HG03097 (cell line): ENCODE data around the gene SRP9.
"Not testable (repeated sequence)": the region's sequence is repeated elsewhere in the genome, so short reads cannot be mapped to it uniquely, and the experiment has no call there.

Experiments
- ATAC-seq: cut with Tn5 transposase; IDR thresholded peaks from one replicate; pipeline ENCODE4 v1.9.1; 2021; ENCODE audit not compliant: unreplicated experiment, low FRiP score

Gene SRP9

DNA sequence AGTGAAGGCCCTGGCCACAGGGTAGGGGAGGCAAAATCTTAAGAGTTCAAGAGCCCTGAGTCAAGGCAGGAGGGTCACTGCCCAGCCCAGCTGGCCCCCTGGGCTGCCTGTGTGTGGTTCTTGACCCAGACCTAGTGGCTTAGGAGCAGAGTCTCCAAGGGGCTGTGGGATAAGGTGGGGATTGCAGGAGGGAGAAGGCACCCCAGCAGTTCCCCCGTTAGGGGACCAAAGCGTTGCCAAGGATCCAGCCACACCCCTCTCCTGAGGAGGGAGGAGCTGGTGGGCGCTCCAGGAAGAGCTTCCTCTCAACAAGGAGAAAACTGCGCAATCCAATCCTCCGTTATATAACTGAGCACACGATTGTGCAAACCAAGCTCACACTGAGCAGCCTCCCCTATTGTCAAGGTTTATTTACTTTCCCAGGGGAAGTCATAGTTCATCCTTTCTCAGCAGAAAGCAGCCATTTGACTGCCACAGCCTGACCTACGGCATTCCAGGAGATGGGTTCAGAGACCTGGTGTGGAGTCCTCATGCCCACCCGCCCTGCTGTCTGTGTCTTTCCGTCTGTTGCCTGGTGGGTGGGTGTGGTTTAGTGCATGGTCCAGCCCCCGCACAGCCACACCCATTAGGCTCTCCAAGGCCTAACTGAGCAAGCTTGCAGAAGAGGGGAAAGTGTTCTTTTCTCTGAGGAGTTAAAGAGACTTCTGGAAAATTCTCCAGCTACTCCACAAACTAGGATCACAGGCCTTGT, 35.8 kb downstream of the SRP9 start:
- ATAC-seq, result no peak

DNA sequence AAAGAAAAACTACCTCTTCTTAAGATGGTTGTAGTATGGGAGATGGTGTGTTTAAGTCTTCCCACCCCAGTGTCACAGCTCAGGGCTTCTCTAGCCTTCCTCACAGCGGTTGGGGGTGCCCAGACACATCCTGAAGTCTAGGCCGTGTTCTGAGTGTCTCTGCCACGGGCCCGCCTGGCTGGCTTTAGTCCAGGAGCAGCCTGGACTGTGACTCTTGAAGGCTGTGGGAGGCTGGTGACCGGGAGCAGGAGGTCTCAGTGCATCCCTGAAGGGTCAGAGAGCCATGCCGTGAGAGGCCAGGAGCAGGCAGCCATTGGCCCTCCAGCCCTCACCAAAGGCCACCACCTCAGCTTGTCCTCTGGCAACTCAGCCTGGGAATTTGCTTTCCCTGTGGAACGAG, 36.8 kb downstream of the SRP9 start:
- ATAC-seq, result no peak

DNA sequence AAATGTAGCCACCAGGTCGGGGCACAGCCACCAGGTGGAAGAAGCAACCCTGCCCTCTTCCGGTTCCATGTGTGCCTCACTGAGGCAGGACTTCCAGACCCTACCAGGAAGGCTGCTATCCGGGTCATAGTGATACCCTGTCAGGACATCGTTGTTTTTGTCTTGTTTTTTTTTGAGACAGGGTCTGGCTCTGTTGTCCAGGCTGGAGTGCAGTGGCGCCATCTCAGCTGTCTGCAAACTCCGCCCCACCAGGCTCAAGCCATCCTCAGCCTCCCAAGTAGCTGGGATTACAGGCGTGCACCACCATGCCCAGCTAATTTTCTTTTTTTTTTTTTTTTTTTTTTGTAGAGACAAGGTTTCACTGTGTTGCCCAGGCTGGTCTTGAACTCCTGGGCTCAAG, 37.5 kb downstream of the SRP9 start:
- ATAC-seq, result not testable (repeated sequence)

DNA sequence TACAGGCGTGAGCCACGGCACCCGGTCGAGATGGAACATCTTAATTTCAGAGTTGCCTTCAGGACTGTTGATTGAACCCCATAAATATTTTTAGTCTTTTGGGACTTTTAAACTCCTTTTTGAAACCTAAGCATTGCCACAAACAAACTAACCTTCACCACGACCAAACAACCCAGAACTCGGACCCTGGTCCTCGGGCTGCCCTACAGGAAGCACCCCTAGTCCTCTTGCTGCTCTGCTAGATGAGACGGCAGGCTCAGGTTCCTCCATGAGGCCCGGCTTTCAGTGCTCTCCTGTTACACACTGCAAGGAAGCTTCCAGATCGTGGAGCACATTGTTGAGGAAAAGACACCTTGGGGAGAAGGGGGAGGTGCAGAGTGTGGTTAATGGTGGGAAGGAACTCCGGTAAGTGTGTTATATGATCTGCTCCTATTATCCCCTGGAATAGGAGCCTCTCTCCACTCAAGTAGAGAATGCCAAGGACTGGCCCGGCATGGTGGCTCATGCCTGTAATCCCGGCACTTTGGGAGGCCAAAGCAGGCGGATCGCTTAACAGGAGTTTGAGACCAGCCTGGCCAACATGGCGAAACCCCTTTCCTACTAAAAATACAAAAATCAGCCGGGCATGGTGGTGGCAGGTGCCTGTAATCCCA, 38.0 kb downstream of the SRP9 start:
- ATAC-seq, result no peak

DNA sequence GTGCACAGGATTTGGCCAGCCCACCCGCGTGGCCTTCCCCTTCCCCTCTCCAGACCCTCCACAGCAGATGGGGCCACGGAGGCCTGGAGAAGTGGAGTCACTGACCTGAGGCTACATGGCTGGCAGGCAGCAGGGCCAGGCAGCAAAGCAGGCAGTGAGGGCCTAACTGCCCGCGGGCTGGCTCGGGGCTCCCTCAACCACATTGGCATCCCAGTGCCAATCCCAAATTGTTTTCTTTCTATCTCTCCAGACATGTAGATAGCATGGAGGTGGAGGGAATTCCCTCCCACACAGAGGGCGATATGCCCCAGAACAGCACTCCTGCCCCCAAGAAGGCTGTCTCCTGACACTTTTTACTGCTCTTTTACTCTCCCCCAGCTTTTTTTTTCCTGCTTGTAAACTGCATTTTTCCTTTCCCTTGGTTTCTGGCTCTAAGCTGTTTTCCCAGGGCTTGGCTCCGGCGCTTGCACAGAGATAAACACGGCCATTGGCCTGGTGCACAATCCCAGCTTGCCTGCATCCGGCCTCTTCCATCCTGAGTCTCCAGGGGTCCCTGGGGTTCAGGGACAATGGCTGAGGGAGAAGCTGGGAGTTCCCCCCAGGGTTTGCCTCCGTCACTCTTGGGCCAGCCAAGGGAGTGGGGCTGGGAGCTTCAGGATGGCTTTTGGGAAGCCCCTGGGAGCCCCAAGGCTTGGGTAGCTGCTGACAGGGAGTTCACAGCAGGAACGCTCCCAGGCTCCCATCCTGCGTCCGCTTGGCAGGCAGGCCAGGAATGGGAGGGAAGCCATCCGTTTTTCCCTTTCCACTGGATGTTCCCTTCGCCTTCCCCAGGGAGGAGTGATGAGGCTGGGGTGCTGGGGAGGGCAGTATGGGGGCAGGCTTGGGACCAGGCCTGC, 39.3 kb downstream of the SRP9 start:
- ATAC-seq, result no peak

DNA sequence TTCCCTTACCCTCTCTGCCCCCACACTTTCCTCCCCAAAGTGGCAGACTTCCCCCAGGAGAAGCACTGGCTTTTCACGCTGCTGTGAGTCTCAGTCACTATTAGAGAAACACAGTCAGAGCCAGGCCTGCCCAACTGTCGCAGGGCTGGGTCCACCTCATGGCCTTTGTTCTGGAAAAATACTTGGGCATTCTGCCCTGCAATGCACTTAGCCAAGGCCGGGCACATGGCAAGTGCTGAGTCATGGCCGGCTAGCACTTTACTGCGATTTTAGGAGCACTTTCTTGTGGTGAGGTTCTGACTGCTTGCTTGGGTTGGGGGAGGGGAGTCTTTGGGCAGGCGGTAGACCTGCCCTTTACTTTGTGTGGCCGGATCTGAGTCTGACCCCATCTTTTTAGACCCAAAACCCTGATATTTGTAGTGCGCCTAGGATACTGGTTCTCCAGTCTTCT, 40.0 kb downstream of the SRP9 start:
- ATAC-seq, result no peak

DNA sequence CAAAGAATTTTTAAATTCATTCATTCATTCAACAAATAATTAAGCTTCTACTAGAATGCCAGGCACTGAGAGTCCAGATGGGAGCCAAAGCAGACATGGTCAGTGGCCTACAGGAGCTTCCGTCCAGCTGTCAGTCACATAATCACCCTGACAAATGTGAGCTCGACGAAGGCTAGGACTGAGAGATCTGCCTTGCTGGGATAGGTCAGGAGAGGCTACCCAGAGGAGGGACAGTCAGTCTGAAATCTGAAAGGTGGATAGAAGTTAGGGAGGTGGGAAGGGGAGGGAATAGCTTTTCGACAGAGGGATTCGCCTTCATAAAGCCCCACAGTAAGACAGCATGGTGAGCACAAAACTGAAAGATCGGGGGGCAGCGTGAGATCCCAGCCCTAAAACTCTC, 40.6 kb downstream of the SRP9 start:
- no peak for ATAC-seq

DNA sequence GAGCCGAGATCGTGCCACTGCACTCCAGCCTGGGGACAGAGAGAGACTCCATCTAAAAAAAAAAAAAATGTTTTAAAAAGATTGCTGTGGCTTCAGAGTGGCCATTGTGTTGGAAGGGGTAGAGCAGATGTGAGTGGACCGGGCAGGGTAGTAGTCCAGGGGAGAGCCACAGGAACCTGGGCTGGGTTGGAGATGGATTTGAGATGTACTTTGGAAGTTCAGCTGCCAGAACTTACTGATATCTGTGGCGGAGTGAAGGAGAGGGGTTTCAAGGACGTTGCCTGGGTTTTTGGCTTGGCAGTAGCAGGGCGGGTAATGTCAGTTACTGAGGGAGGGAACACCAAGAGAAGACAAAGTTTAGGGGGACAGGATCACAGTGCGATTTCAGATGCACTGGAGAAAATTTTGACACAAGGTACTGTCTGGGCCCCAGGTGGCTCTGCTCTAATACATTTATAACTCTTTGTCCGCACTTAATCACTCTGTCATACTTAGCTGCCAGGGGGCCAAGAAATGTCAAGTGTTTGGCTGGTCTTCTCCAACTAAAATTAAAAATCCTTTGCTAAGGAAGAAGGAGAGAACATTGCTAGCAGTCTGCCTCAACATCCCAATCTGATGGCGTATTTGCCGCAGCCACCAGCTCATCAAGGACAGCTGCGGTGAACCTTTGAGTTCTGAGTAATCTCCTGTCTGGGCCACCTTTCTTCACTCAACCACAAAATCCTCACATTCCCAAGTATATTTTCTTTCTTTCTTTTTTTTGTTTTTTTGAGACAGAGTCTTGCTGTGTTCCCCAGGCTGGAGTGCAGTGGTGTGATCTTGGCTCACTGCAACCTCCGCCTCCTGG, 41.9 kb downstream of the SRP9 start:
- ATAC-seq, result no peak

DNA sequence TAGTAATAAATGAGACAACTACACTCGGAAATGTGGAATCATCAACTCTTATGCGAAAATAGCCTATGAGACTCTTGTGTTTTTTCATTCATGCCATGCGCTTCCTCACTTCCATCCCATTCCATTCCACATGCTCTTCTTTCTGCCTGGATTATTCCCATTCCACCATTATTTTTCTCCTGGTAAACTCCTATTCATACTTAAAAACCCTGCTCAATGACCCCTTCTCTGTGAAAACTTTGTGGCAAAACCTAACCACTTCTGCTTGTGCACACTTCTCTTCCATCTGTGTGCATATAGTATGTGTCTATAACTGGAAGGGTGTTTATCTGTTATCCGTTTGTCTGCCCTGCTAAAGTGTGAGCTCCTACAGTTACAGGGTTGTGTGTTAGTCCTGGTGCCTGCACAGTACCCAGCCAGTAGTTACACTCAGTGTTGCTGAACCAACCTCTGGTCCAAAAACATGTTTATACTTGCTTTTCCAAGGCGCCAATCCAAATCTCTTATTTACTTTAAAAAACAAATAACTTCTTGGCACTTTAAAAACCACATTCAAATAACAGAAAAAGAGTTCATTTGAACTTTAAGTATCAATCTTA, 43.0 kb downstream of the SRP9 start:
- ATAC-seq, result no peak

DNA sequence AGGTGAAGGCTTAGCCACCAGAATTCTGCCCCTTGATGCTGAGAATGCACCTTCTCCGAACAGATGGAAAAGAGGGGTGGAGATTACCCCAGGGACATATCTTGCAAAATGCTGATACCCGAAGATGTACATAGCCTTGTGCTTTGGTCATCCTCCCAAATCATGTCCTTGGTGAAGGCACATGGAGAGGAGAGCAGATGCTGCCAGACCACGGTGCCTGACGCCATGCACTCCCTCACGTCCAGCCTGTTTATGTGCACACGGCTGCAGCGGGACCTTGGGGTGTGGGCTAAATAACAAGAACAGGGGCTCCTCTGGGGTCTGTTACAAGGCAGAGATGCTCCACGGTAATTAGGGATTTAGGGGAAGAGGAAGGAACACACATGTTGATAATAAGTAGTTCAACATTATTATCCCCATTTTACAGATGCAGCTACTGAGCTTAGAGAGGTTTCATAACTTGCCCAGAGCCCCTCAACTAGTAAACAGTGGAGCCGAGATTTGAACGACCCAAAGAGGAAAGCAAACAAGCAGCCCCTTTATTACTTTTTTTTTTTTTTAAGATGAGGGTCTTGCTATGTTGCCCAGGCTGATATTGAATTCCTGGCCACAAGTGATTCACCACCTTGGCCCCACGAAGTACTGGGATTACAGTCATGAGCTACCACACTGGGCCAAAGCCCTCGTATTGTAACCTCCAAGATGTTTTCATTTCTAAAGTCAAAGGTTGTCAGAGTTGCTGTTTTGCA, 45.2 kb downstream of the SRP9 start:
- ATAC-seq, result no peak

DNA sequence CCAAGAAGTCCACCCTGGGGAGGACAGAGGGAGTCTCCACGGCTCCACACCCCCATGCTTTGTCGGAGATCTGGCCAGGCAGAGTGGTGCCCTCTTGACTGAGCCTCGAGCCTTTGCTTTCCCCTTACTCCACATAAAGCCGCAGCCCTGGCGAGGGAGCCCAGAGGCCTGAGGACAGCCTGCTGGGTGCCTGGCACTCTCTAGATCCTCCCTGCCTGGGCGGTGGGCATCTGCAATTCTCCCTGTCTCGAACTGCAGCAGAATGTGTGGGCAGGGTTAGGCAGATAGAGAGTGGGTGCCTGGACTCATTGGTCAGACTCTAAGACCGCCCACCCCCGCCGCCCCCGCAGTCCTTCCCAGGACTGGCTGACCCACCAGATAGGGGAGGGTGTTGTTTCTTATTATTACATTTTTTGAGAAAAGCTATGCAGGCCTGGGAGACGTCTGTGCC, 46.2 kb downstream of the SRP9 start:
- ATAC-seq, result no peak

DNA sequence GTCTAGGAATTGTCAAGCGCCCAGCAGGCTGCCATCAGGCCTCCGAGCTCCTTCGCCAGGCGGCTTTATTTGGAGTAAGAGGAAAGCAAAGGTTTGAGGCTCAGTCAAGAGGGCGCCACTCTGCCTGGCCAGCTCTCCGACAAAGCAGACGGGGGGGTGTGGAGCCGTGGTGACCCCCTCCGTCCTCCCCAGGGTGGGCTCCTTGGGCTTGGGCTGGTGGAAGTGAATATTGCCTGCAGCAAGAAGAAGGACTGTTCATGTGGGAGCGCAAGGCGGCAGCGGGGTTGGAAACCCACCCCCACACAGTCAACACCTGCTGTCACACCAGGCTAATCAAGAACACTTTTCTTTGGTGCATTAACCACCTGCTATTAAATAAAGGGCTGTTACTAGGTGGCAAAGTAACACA, 46.9 kb downstream of the SRP9 start:
- ATAC-seq, result no peak

DNA sequence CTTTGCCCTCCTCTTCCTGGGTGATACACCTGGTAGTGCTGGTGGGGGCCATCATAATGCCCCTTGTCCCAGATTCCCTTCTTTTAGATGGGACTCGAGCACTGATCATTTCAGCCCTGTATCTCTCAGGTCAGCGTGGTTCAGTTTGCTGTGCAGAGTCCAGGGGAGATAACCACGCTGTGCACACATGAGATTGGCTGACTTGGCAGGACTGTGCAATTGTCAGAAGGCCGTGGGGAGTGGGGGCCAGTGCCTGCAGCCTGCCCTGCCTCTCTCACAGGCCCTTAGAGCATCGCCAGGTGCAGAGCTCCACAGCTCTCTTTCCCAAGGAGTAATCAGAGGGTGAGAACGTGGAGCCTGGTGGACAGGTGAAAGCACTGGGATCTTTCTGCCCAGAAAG, 47.5 kb downstream of the SRP9 start:
- ATAC-seq, result no peak

DNA sequence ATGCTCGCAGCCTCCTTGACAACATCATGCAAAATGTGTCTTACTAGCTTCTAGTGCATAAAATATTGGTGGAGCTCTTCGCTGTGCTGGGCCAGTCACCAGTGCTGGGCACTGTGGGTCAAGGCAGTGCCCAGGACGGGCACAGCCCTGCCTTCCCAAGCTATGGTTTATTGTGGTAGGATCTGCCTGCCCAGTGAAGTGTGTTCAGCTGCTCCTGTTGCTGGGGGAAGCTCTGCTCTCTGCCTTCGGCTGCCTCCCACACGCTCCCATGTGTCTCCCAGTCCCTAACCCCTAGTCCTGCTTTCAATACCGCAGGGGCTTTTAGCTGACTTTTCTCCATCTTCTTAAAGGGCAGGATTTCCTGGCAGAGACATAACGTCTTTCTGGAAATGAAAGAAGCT, 48.0 kb downstream of the SRP9 start:
- no peak for ATAC-seq

DNA sequence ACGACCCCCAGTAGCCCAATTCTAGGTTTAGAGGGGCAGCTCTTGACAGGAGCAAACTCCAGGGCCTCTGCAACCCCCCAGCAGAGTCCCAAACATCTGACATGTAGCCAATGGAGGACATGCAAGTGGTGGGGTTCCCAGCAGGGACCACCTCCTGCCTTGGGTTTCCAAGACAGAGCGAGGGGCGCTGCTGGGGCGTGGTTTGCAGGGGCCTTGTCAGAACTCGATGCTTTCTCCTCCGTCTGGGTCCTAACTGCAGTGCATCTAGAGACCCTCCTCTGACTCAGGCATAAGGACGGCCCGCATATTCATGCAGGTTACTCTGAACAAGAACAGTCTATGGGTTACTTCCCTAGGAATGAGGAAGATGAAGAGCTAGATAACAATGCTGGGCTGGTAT, 49.5 kb downstream of the SRP9 start:
- ATAC-seq, result no peak

DNA sequence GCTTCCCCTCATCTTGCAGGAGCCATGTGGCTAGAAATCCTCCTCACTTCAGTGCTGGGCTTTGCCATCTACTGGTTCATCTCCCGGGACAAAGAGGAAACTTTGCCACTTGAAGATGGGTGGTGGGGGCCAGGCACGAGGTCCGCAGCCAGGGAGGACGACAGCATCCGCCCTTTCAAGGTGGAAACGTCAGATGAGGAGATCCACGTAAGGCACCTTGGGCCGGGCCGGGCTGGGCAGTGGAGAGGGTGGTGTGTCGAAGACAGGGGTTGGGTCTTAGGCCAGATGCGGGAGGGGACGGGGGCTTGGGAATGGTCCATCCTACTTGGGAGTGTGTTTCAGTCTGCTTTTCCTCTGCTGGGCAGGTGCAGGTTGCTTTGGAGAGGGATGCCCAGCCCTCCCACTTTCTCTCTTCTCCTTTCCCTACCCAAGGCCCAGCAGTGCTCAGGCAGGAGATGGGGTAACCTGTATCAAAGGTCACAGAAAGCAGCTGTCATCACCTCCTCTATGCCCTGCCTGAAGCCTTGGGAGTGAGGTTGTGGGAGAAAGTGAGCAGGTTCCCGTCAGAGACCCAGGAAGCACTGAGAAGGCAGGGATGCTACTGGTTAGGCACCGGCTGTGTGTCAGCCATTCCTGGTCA, 51.2 kb downstream of the SRP9 start:
- ATAC-seq, result no peak

DNA sequence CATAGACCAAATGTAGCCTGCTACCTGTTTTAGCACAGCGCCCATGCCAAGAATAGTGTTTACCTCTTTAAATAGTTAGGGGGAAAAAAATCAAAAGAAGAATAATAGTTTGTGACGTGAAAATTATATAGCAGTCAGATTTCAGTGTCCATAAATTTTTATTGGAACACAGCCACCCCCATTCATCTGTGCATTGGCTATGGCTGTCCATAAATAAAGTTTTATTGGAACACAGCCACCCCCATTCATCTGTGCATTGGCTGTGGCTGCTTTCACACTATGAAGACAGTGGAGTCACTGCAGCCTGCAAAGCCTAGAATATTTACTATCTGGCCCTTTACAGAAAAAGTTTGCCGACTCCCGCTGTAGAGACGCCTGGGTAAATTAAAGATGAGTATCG, 53.2 kb downstream of the SRP9 start:
- ATAC-seq, result no peak

DNA sequence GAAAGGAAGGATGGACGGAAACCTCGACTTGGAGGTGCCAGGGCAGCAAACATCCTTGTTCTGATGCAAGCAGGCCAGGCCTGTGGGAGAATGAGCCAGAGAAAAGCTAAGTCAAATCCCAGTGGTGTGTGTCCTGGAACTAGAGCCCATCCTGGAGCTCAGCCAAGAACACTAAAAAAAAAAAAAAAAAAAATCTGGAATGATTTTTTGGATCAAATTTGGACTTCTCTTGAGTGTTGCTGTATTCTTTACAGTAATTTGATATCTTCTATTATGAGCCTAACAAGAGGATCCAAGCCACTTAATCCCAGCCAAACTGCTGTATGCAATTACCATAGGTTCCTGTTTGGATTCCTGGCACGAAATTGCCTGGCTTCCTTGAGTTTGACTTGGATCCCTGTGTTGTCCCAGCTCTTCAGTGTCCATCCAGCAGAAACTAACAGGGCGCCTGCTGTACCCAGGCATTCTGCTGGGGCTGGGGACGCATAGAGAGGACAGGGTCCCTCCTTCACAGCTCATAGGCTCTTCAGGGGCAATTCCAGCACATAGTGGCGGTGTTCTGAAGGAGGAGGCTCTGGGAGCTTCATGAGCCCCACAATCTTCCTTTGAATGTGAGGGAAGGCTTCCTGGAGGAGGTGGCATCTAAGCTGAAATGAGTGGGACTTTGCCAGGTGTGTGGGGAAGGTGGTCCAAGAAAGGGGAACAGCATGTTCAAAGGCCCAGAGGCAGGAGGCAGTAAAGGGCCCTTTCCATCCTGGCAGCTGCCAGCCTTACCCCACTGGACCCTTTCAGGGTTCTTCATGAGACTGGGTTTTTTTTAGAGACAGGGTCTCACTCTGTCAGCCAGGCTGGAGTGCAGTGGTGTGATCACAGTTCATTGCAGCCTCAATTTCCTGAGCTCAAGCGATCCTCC, 57.0 kb downstream of the SRP9 start:
- no peak for ATAC-seq
